Measurements from ENCODE around the gene VTA1. TPM values are rescaled to one million over a fixed set of nuclear protein-coding genes. Genes with fewer than 3 reads are reported as not detected.
"Not testable (repeated sequence)": the region's sequence is repeated elsewhere in the genome, so short reads cannot be mapped to it uniquely, and the experiment has no call there.

The VTA1 gene
- polyA plus RNA-seq, 4 donors: 74.6 to 90.1 (median 84.2) TPM

GRCh38 chr6:142167486-142167885, 20.4 kb downstream of the VTA1 start:
- no peak for DNase-seq (ENCODE audit: low read depth in 4 of 4, low spot score in 3 of 4)

DNA sequence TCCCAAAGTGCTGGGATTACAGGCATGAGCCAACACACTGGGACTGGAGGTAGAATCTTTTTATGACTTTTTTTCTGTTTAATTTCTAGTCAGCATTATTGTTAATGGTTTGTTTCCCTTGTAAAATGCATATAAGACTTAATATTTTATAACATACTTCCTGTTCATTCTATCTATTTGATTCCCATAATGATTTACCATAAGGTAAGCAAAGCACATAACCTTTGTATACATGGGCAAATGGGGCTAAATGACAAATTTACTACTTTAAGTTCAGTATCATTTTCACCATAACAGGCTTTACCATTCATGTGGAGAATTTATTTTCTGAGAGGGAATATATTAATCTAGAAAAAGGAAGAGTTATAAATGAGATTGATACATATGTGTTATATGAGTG, 24.3 kb downstream of the VTA1 start:
- DNase-seq (ENCODE audit: low read depth in 4 of 4, low spot score in 3 of 4): no peak

DNA sequence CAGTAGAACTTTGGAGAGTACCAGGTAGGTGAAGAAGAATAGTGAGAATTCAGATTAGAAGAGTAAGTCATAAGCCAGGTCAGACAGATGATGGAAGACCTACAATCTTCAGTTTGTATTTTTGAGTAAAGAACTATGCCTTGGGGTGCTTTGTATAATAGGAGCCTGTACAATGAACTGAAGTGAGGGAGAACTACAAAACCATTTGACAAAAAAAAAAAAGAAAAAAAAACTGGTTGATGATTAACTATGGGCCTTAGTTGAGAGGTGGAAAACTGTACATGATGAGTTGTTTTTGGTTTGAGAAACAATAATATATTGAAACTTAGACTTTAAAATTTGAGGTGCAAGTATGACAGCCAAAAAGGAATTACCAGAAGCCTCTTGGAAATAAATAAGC, 25.7 kb downstream of the VTA1 start:
- DNase-seq (ENCODE audit: low read depth in 4 of 4, low spot score in 3 of 4): no peak

DNA sequence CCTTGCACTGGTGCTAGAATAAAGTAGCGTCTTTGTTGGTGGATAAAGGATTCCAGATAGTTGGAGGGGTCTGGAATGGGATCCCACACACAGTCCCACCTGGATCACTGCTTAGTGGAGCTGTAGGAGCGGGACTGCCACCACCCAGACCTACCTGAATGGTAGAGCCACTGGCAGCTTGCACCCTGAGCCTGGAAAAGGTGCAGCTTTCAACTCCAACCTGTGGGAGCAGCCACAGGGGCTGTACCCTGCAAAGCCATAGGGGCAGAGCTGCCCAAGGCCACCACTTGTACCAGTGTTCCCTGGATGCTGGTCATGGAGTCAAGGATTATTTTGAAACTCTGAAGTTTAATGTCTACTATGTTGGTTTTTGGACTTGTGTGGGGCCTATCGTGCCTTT, 26.9 kb downstream of the VTA1 start:
- no peak for DNase-seq (ENCODE audit: low read depth in 4 of 4, low spot score in 3 of 4)

DNA sequence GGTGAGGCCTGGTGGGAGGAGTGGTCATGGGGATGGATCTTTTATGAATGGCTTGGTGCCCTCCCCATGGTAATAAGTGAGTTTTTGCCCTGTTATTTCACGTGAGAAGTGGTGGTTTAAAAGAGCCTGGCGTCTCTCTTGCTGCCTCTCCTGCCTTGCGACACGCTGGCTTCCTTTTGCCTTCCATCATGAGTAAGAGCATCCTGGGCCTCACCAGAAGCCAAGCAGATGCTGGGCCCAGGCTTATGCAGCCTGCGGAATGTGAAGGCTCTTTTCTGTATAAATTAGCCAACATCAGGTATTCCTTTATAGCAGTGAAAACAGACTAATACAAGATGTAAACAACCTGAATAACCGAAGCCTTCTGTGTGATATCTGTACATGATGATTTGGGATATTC, 27.6 kb downstream of the VTA1 start:
- no peak for DNase-seq (ENCODE audit: low read depth in 4 of 4, low spot score in 3 of 4)

DNA sequence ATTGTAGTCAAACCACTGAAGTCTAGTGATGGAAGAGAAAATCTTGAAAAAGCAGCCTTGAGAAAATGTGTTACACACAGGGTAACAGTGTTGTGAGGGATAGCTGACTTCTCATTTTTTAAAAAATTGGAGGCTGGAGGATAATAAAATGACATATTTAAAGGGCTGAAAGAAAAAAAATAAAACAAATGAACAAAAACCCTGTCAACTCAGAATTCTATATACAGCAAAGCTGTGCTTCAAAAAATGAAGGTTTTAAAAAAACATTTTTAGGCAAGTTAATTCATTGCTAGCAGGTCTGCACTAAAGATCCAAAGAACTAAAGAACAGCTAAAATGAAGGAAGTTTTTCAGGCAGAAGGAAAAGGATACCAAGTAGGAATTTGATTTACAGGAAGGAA, 31.1 kb downstream of the VTA1 start:
- no peak for DNase-seq (ENCODE audit: low read depth in 4 of 4, low spot score in 3 of 4)

DNA sequence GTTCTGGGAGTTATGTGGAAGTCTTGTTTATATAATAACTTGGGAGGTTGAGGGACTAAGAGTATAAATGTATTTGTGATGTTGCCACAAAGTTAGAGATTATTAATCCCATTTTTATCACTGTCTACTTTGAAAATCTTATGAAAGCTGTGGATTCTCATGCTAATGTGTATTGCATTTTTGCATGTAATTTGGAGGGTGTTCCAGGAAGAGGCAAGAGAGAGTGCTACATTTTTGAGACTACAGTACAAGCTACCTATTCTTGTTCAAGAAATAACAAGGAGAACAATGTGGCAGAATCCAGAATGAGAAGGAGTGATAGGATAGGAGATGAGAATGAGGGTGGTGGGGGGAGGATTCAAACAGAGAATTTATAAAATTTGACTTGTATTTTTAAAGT, 34.9 kb downstream of the VTA1 start:
- DNase-seq (ENCODE audit: low read depth in 4 of 4, low spot score in 3 of 4): no peak

DNA sequence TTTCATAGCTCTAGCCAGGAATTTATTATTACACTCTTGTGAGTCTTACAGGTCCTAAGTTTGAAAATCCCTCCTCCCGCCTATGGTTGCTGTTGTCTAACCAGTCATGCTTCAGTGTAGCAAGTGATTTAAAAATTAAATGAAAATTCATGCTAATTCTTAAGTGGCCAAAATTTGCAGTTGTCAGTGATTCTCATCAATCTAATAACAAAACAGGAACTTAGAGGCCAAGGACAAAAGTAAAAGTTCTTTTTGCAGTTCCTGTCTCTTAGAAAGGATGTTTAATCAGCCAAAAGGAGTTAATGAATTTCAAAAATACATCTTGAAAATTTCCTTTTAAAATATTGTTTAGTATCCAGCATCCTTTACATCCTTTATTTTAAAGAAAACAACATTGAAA, 36.3 kb downstream of the VTA1 start:
- DNase-seq (ENCODE audit: low read depth in 4 of 4, low spot score in 3 of 4): no peak

- no peak for DNase-seq (ENCODE audit: low read depth in 4 of 4, low spot score in 3 of 4)
These were observed 37.2 kb downstream of the VTA1 start for GRCh38 chr6:142184307-142184706.

- DNase-seq (ENCODE audit: low read depth in 4 of 4, low spot score in 3 of 4): no peak
These were observed 38.6 kb downstream of the VTA1 start for GRCh38 chr6:142185641-142186040.

DNA sequence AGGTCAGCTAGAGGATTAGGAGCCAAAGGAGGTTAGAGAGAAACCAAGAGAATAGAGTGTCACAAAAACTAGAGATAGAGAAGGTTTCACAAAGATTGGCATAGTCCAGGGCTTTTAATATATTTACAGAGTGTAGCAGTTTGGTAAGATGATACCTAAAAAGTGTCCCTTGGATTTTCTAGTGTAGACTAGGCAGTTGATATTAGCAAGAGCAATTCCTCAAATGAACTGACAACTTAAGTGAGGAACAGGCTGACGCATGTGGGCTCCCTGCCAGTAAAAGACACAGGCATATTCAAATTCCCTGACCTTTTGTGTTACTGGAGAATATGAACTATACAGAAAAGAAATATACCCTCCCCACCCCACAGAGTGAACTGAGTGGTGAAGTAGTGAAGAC, 40.1 kb downstream of the VTA1 start:
- DNase-seq (ENCODE audit: low read depth in 4 of 4, low spot score in 3 of 4): no peak

- not testable (repeated sequence) for DNase-seq (ENCODE audit: low read depth in 4 of 4, low spot score in 3 of 4)
These were observed 41.3 kb downstream of the VTA1 start for GRCh38 chr6:142188341-142188740.

GRCh38 chr6:142189057-142189456, 42.0 kb downstream of the VTA1 start:
- DNase-seq (ENCODE audit: low read depth in 4 of 4, low spot score in 3 of 4): no peak

GRCh38 chr6:142192343-142192742, 45.3 kb downstream of the VTA1 start:
- DNase-seq (ENCODE audit: low read depth in 4 of 4, low spot score in 3 of 4): no peak

GRCh38 chr6:142193621-142194020, 46.6 kb downstream of the VTA1 start:
- DNase-seq (ENCODE audit: low read depth in 4 of 4, low spot score in 3 of 4): no peak

DNA sequence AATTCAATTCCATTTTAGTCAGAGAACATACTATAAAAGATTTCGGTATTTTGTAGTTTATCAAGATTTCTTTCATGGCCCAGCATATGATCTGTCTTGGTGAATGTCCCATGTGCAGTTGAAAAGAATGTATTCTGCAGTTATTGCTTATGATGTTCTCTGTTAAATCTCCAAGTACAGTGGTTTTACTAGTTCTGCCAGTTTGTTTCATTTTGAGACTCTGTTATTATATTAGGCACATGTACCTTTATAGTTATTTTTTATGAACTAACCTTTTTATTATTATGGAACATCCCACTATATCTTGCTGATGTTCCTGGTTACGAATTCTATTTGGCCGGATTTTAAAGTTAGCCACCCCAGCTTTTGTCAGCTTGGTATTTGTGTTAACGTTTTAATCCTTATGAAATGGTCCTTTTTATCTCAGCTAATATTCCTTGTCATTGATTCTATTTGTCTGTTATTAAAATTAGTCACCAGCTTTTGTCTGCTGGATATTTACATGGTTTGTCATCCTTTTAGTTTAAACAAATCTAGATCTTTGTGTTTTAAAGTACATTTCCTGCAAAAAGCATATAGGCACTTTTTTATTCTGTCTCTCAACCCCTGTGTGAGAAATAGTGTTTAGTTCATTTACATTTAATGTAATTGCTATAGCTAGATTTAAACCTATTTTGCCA, 48.9 kb downstream of the VTA1 start:
- DNase-seq (ENCODE audit: low read depth in 4 of 4, low spot score in 3 of 4): no peak

DNA sequence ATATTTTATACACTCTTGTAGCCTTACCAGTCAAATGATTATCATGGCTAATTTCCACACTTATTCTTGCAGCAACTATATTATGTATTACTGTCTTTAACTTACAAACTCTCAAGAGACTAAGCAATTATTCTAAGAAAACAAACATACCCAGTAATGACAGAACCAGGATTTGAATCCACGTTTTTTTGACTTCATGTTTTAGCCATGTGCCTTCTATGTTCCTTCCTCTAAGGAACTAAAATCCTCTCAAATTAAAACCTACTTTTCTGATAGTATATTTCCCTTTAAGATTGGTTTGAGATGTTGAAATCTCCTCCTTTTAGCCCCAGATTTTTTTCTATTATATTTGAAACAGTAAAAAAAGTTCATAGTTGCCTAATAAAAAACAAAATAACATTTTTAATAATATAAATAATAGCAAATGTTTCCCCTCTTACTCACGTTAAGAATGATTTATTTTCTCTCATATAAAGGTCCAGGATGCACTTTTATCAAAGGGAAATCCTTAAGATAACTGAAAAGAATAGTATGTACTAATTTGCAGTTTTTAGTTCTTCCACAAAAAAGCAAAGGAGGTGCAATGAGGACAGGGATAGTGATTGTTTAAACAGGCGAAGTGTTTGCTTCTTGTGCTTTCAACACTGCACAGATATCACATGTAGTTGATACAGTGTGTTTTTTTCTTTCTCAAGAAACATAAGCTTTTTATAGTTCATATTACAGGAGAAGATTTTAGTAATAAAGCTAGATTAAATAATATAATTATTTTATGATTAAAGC, 54.0 kb downstream of the VTA1 start:
- DNase-seq (ENCODE audit: low read depth in 4 of 4, low spot score in 3 of 4): no peak

DNA sequence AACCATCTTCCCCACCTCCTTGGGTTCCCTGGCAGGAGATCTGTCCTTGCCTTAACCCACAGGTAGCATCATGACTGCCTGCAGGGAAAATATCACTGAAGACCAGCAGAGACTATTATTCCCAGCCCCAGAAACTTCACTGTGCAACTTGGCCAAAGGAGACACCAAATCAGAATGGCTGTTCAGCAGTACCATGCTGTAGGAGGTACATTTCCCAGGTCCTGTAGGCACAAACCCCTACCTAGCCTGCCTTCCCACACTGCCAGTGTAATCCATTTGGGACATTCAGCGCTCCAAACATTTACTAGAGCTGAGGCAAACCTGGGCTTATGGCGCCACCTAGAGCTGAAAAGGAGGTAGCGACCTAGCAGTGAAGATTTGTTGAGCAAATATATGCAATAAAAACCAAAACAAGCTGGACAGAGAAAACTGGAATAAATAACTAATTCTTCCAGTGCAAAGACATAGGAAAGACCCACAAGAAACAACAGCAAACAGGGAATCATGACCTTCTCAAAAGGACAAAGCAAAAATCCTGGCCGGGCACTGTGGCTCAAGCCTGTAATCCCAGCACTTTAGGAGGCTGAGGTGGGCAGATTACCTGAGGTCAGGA, 60.3 kb downstream of the VTA1 start:
- no peak for DNase-seq (ENCODE audit: low read depth in 4 of 4, low spot score in 3 of 4)

DNA sequence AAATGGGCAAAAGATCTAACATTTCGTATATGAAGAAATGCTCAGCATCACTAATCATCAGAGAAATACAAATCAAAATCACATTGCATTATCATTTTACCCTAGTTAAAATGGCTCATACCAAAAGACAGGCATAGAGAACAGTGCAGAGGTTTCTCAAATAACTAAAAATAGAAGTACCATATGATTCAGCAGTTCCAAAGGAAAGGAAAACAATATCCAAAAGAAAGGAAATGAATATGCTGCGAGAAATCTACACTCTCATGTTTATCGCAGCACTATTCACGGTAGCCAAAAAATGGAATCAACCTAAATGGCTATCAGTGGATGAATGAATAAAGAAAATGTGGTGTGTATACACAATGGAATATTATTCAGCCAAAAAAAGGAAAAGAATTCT, 63.5 kb downstream of the VTA1 start:
- DNase-seq (ENCODE audit: low read depth in 4 of 4, low spot score in 3 of 4): no peak

DNA sequence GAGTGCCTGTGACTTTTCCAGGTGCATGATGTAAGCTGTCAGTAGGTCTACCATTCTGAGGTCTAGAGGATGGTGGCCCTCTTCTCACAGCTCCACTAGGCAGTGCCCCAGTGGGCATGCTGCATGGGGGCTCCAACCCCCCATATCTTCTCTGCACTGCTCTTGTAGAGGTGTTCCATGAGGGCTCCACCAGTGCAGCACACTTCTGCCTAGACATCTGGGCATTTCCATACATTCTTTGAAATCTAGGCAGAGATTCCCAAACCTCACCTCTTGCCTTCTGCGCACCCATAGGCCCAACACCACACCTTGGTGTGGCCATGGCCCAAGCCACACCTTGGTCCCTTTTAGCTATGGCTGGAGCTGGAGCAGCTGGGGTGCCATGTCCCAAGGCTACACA, 66.3 kb downstream of the VTA1 start:
- DNase-seq (ENCODE audit: low read depth in 4 of 4, low spot score in 3 of 4): no peak

GRCh38 chr6:142218446-142218845, 71.4 kb downstream of the VTA1 start:
- no peak for DNase-seq (ENCODE audit: low read depth in 4 of 4, low spot score in 3 of 4)

DNA sequence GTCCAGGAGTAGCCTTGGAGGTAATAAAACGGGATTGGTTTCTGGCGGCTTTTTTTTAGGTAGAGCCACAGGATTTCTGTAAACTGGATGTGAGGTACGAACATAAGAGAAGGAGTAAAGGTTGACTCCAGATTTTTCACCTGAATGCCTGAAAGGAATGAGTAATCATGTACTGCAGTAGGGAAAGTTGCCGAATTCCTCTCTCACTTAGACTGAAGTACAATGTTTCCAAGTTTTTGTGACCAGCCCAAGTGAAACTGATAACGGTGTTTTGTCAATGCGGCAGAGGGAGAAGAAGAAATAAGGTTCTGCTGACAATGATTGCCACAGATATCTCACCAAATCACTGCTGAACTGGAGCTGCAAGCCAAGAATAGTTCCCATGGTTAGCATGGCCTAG, 75.0 kb downstream of the VTA1 start:
- no peak for DNase-seq (ENCODE audit: low read depth in 4 of 4, low spot score in 3 of 4)

Measured in right renal pelvis (tissue), 4 donors.